OCI-M1 (cell line): ENCODE results near the gene LOXL3.
A peak's percentile ranks its signal among the peaks of the same experiment; 100 is the strongest.

Source experiments
- DNase-seq: peaks from one replicate; lab custom pipeline; 2025; lab: John Stamatoyannopoulos, UW

Gene LOXL3

DNA sequence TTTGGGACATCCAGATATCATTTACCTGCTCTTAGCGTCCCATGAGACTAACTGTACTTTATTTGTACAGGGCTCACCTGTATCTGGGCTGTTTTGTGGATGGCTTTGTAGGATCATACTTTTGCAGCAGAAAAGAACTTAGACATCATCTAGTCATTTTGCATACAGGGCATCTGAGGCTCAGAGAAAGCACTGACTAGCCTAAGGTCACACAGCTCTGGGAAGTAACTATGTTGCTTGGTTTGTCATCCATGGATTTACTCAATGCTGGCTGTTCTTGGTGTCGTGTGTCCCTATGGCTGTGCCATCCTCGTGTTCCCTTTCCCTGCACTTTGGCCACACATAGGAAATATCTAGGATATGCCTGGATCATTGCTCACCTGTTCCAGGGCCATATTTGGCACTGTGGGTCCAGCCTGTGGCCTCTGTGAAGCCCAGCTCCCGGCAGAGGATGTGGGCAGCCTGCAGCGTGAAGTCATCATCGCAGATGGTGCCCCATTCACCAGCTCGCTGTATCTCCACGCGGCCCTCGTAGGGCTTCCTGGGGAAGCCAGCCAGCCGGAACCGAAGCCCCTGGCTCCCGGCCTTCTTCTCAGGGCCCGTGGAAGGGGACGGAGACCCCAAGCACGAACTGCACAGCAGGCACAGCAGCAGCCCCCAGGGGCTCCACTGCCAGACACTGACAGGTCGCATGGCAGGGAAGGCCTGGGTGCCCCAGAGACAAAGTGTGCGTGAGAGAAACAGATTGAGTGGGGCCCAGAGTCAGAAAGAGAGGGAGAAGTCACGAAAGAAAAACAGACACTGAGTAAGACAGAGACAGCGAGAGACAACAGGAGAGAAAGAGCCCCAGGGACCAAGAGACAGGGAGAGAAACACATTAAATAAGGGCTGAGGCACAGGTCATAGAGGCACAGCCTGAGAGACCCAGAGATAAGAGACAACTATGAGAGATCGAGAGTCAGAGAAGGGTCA is 1.5 kb downstream of the LOXL3 start:
- DNase-seq, result no peak

DNA sequence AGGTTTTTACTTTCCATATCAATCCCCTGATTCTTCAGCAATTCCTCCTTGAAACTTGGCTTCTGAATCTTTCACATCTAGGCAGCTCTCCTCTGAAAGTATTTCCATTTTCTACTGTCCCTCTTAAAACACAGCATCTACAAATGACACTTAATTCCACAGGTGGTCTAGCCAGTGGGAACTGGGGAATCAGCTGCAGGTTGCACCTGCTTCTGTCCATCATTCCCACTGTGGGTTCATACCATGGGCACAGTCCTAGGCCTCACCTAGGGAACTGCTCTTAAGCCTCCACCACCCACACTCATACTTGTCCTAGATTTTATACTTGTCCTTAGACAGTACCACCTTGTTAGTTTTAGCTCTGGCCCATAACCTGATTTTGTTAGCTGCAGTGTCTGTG is 2.2 kb downstream of the LOXL3 start:
- no peak for DNase-seq

DNA sequence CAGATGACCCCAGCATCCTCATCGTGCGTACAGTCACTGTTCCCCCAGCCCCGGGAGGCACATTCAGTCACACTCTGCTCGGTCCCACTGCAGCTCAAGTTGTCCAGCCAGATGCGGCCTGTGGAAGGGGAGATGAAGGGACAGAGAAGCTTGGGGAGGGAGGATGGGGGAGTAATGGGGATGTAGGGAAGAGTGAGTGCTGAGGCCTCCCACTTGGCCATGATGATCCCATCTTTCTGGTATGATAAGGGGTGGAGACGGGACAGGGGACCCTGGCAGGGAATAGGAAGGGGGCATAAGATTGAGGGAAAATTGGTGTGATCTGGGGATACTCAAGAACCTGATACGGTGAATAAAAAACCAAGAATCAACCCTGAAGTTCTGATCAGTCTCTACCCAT is 3.5 kb downstream of the LOXL3 start:
- DNase-seq, result no peak

DNA sequence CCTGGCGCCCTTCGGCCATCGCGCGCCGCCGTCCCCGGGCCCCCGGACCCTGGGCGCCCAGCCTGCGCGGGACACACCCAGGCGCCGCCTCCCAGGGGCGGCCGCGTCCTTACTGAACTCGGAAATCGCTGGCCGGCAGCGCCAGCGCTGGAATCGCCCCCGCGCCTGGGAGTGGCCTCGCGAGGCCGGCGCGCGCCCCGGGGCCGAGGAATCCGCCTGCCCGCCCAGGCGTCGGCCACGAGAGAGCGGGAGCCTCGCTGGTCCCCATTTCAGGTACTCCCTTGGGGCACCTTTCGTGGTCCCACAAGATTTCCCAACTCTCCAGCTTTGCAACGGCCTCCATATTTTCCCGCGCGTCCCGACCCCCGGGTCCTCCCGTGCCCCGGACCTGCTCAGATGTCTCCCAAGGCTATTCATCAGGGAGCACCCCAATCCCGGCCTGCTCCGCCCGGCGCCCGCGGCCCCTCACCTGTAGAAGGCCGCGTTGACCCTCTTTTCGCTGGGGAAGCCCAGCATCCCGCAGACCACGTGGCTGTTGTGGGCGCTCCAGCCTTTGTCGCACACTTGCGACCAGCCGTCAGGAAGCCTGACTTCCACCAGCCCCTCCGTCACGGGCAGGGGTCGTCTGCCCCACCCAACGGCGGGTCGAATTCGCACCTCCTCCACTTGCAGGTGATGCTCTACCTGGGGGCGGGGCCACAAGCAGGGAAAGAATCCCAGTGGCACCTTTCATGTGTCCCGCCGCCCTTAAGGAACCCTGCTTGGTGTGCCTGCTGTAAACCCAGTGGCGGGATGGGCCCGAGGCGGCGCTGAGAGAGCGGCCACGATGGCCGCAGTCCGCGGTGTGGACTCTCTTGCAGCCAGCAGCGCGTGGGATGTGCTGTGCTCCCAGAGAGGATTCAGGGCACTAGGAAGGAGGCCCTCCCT is 4.6 kb downstream of the LOXL3 start:
- DNase-seq, result peak; percentile 64

DNA sequence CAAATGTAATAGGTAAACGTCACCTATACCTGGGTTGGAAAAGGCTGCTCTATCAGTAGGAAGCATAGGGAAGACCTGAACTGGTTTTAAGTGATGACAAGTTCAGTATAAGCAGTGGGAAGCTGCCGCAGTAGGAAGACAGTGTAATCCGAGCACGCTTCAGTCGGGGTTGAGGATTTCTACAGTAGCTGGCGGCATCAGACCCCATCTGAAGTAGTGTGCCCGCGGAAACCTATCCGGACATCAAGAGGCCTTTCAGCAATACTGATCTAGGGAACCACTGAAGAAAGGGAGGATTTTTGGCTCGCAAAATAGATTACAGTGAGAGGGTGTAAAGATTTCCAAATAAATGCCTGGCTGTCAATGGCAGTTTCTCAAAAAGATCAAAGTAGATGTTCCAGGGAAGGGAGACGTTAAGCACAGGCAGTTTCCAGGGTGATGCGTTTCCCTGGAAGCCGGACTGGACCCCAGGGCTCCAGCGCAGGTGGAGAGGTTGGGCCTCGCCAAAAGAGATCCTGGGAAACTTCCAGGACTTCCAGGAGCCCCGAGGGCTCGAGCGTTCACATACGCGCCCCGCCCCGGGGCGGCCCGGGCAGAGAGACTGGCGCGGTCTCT is 5.3 kb downstream of the LOXL3 start:
- DNase-seq, result no peak

DNA sequence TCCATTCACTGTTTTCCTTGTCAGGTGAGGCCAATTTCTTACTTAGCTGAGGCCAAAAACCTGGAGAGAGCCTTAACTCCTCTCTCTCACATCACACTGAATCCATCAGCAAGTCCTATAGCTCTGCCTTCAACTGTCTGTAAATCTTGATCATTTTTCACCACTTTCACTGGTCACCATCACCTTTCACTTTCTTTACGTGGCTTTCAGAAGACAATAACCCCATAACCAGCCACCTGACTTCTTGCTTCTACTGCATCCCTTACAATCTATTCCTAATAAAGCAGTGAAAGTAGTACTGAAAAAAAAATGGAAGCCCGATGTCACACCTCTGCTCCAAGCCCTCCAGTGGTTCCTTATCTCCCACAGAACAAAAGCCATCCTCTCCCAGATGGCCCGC is 7.7 kb downstream of the LOXL3 start:
- DNase-seq, result no peak

DNA sequence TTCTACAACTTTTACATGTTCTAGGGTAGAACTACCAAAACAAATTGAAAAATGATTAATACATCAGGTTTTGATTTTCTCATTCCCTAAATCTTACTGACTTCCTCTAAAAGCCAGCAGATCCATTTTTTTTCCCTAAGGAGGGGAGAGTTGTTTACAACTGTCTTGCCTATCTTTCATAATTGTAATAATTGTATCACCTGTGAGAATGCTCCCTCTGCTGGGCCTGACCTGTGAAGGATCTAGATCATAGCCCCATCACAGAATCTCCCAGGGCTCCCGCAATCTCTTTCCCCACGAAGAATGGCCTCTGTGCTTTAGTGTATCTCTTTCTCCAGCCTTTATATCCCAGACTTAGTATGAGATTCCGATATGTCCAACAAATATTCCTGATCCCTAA is 9.1 kb downstream of the LOXL3 start:
- no peak for DNase-seq

DNA sequence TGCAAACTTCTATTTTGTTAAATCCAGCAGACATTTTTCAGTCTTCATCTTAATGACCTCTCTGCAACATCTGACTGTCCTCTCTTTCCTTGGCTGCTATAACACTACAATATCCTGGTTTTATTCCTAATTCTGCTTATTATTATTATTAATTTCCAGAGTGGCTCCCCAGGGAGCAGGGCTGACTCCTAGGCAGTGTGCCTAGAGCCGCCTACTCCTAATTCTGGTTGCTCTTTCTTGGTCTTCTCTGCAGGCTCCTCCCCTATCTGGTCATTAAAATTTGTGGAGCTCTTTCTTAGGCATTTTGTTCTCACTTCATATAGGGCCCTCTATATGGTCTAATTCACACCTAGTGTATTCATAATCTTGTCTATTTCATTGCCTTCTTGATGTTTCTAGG is 10.8 kb downstream of the LOXL3 start:
- DNase-seq, result no peak

DNA sequence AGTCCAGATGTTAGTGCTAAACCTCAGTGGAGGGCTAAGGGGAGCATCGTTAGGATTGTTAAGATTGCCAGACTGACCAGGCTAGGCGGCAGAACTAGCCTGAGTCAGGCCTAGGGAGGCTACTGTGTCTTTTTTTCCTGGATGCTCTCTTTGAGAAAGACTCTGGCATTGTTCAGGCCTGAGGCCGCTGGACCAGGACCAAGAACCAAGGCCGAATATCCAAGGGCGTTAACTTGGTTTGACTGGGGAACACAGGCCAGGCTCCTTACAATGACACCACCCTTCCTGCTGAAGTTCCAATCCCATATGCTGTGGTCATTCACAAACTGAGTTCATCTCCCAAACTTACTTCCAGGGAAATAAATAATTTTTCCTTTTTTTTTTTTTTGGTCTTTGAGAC is 13.5 kb downstream of the LOXL3 start:
- no peak for DNase-seq

DNA sequence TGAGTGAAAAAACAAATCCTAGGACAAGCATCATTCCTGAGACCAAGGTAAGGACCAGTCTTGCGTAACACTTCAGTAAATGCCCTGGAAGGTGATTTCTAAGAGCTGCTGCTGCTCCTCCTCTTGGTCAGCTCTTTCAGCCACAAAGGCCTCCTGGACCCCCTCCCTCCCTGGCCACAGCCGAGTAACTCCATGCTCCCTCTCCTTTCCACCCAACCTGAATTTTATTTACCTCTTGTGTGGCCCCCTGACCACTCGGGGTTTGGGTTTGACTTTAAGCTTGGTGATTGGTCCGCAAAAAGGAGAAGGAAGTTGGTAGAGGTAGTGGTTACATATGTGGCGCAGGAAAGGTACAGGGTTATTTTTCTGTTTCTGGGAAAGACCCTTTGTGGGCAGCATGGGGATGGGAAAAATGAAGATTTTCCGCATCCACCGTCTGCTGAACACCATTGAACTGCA is 14.8 kb downstream of the LOXL3 start:
- no peak for DNase-seq

DNA sequence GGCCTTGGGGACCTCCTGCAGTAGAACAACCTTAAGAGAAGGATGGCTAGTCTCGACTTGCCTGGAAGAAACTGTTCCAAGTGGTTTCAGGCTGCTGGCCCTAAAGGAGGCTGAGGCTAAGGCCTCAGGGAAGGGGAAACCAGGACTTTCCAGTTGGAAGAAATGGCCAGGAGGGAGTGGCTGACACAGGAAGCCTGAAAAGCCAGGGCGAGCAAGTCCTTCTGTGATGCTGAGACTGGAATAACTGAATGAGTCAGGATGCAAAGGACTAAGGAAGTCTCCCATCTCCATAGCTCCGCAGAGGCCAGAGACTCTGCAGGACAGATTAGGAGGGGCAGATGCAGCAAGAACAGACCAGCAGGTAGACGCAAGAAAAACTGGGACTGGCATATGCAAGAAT is 16.6 kb downstream of the LOXL3 start:
- no peak for DNase-seq

DNA sequence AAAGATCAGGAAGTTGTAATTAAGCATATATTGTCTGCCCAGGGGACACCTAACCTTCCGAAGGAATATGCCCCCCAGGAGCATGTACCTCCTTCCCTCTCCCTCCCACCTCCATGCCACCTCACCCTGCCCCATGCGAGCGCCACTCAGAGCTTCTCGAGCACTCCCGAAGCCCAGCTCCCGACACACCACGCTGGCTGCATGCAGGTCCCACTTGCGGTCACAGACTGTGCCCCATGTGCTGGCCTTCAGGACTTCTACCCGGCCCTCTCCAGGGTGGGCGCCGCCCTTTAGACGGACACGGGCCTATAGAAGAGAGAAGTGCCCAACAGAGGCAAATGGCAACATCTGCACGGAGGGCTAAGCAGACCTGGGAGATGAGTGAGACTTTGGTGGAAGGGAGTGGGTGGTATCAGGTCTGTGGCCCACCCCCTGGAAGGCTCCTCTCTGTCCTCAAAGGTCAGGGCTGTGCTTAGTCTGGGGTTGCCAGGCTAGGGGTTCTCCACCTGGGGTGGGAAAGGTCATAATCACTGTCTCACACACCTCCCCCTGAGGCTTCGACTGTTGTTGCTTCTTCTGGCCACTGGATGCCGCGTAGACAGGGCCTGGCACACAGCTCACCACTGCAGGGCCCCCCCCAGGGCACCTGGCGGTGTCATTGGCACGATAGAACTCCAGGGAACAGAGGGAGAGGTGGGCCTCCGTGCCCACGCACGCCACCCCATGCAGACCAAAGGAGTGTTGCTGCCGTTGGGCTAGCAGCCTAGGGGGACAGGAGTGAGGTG is 17.4 kb downstream of the LOXL3 start:
- DNase-seq, result no peak

DNA sequence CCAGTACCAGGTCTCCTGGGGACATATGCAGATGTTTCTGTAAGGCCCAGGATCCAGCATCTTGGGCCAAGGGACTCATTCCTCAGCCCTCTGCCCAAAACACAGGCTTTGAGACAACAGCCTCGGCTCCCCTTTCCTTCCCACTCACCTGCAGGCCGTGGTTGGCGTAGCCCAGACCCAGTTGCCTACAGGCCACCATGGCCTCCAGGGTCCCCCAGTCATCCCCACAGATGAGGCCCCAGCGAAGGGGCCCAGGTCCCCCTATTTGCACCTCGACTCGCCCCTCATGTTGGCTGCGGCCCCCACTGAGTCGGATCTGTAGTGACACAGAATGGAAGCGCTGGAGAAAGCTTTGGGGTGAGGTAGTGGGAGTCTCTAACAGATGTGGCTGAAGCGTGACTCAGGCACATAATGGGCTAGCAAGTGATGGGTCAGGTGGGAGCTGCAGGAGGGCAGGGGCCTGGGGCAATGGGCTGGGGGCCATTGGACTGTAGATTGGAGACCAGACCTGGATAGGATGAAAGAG is 18.2 kb downstream of the LOXL3 start:
- no peak for DNase-seq

DNA sequence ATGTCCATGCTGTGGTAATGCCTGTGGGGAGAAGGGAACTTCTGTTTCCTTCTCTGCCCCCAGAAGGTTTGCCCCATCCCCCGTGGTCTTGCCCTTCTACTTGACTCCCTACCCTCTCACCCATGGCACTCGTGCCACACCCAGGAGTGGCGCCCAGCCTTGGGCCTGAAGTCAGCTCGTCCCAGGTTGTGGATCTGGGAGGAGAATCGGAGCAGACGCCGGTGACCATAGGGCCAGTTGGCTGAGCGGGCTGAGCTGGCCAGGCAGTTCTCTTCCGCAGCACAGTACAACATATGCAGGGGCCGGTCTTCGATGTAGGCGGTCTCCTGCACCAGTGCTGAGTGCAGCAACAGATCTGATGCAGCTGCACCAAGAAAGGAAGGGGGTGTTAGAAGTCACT is 19.3 kb downstream of the LOXL3 start:
- DNase-seq, result no peak

DNA sequence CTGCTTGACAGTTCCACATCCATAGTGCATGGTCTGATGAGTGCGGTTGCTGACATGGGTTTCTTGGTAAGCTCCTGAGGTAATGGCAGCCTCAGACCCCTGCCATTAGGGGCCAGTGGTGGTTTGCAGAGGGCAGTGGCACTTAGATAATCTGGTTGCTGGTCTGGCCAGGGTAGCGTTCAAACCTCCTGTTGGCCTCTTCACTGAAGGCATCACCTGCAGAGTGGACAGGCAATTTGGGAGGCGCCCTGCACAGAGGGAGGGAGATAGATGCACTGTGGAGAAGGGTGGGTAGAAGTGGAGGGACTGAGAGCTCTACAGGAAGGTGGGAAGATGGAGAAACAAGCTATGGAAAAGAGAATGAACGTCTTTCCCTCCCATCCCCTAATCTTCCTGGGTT is 20.3 kb downstream of the LOXL3 start:
- DNase-seq, result no peak

DNA sequence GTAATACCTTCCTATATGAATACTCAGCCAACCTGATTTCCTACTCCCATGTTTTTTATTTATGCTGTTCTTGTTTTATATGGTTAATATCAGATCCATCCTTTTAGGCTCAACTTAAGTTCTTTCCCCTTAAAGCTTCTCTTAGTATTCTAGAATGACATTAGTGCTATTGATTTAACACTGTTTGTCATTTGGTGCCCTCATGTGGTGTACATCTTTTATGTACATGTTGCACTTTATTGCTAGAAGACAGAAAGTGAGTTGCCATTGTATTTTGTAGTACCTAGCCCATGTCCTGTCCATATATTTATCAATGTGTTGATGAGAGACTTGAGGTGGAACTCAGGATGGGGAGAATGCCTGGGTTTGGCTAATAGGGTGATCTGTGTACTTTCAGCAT is 21.5 kb downstream of the LOXL3 start:
- DNase-seq, result peak; percentile 39

DNA sequence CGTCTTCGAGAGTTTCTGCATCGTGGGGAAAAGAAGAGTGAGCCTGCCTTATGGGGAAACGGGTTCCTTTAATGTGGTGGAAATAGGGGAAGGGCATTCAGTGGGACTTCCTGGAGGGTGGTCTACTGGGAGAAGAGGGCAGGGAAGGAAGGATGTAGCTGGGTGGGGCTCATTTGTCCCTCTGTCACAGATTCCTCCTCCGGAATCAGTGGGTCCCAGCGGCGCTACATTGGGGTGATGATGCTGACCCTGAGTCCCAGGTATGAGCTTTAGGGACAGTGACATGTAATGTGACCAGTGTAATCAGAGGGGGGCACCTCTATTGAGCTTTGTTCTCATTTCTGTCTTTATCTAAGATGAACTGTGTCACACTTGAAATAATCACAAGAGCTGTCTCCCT is 22.1 kb downstream of the LOXL3 start:
- DNase-seq, result no peak

DNA sequence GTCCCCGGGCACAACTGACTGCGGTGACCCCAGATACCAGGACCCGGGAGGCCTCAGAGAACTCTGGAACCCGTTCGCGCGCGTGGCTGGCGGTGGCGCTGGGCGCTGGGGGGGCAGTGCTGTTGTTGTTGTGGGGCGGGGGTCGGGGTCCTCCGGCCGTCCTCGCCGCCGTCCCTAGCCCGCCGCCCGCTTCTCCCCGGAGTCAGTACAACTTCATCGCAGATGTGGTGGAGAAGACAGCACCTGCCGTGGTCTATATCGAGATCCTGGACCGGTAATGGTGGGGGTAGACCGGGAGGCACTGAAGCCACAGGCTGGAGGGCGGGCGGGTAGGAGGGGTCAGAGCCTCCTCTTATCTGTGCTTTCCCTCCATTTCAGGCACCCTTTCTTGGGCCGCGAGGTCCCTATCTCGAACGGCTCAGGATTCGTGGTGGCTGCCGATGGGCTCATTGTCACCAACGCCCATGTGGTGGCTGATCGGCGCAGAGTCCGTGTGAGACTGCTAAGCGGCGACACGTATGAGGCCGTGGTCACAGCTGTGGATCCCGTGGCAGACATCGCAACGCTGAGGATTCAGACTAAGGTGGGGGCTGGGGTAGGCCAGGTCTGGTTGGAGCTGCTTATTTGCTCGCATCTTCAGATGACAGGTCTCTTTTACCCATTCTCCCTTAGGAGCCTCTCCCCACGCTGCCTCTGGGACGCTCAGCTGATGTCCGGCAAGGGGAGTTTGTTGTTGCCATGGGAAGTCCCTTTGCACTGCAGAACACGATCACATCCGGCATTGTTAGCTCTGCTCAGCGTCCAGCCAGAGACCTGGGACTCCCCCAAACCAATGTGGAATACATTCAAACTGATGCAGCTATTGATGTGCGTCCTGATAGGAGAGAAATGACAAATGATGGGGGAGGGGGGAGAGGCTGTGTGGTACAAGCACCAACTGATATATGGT is 23.2 kb downstream of the LOXL3 start:
- peak; percentile 87 for DNase-seq

DNA sequence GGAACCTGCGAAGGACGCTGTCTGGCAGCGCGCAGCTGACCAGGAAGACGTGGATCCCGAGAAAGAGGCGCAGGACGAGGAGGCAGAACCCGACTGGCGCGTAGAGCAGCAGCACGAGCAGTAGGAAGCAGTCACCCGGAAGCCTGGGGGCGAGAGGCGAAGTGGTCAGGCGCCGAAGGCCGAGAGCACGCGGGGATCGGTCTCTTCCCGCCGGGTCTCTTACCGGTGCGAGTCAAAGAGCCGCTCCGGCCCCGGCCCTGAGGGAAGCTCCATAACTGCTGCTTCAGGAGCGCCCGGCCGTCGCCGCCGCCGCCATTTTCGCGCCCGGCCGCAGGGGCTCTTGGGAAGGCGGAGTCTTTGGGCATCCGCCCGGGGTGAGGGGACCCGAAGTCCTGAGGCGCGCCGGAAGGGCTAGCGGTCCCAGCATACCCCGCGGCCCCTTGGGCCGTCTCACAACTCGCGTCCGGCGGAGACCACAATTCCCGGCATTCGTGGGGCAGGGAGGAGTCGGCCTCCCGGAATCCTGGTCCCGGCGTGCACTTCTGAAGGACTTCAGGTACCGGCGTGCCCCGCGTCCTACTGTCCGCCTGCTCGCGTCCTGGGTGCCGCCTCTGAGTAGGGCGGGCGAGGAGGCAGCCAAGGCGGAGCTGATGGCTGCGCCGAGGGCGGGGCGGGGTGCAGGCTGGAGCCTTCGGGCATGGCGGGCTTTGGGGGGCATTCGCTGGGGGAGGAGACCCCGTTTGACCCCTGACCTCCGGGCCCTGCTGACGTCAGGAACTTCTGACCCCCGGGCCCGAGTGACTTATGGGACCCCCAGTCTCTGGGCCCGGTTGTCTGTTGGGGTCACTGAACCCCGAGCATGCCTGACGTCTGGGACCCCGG is 24.1 kb downstream of the LOXL3 start, which contains the start of the genes AUP1 and HTRA2:
AUP1 (minus strand) TSS at position 350 of the 882 bp plus-strand sequence; CDS start at position 273, 77 bp downstream.
HTRA2 (plus strand) TSS at position 577 of the 882 bp plus-strand sequence; CDS start at position 651, 74 bp downstream.
- DNase-seq, result peak; percentile 97
